Activated CD8-positive, alpha-beta T cell treated with anti-CD3 and anti-CD28 coated beads for 36 hours (primary cell): ENCODE data around the gene RAB40B. TPM values are rescaled to one million over a fixed set of nuclear protein-coding genes. Genes with fewer than 3 reads are reported as not detected.

Source experiments
- ATAC-seq: fragments of 200-7000 bp; cut with Tn5 transposase; one replicate; pipeline ENCODE4 v1.10.0; 2021; ENCODE audit warnings: mild to moderate bottlenecking, moderate library complexity
- CTCF ChIA-PET: fragments of 350-600 bp; sonication (Branson Sonifier 250); formaldehyde crosslinking; loops from one replicate; lab custom pipeline; 2021; ENCODE audit warnings: antibody characterized with exemption; lab: Charles Lee
- POLR2A ChIA-PET: fragments of 350-600 bp; sonication (Branson Sonifier 250); formaldehyde crosslinking; loops from one replicate; lab custom pipeline; 2021; ENCODE audit warnings: antibody characterized with exemption; lab: Charles Lee
- DNase-seq: peaks from one replicate; pipeline ENCODE4 v3.0.0-alpha.2; 2020
- H3K27ac Mint-ChIP-seq: one replicate; pipeline ENCODE4 v1.8.0; 2021; ENCODE audit warnings: mild to moderate bottlenecking, mixed read lengths
- H3K27me3 Mint-ChIP-seq: one replicate; pipeline ENCODE4 v1.8.0; 2021; ENCODE audit warnings: mixed read lengths
- H3K36me3 Mint-ChIP-seq: one replicate; pipeline ENCODE4 v1.8.0; 2021; ENCODE audit warnings: low read depth, mixed read lengths
- H3K4me1 Mint-ChIP-seq: one replicate; pipeline ENCODE4 v1.8.0; 2021; ENCODE audit warnings: low read depth, mixed read lengths
- H3K4me3 Mint-ChIP-seq: one replicate; pipeline ENCODE4 v1.8.0; 2021; ENCODE audit warnings: mild to moderate bottlenecking, moderate library complexity, mixed read lengths
- H3K9me3 Mint-ChIP-seq: one replicate; pipeline ENCODE4 v1.8.0; 2021; ENCODE audit warnings: mixed read lengths
- intact Hi-C: fragments of 100-400 bp; cut with micrococcal nuclease; formaldehyde crosslinking; loops from one replicate; pipeline ENCODE4 v1.10.0; 2022
- total RNA-seq, 2 experiments: library from RNA; stranded (reverse); gene quantifications; one replicate each; pipeline ENCODE4 v1.2.3, GENCODE V29; 2021
- TF ChIP-seq, protein P1 (sequence below): fragments of 200-600 bp; IDR thresholded peaks from one replicate; pipeline ENCODE4 v1.8.0; 2022; ENCODE audit warnings: antibody characterized with exemption, mild to moderate bottlenecking

RAB40B gene
- total RNA-seq, 2 experiments from 2014 or later: 1.6 to 3.4 TPM

DNA sequence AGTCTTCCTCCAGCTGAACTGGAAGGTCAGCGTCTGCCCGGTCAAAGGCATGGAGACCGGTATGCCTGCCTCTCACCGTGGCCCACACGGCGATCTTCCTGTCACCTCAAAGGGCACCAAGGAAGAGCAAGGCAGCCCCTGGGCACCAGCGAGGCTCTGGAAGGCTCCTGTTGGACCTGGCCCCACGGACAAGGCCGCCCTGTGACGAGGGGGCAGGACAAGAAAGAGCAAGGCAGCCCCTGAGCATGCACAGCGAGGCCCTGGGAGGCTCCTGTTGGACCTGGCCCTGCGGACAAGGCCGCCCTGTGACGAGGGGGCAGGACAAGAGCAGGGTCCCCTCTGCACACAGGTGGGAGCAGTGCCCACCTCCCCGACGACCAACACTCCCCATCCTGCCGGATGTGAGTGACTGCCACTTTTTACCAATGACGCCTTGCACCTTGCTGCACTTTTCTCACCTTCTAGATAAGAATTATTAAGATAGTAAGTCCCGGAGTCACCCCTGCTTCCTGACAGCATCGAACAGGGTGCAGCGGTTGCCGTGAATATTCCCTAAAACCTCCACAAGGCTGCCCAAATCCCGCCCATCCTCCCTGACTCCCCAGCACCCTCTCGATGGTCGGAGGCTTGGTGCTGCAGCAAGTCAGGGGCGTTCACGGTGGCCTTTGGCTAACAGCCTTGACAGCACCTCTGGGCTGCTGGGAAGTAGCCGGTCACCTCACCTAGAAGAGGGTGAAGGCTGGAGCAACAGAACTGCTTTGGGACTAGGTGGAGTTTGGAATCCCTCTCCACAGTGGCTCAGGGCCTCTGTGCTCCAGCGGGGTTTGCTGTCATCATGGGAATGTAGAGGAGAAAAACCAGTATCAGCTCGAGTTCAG, 44.6 kb downstream of the RAB40B start:
- Mint-ChIP-seq H3K27ac (no peak overlapping the region), H3K4me3 (no peak overlapping the region), H3K4me1 (peaks cover 3% of the 10 kb centered on the region), H3K36me3 (no peaks in the 10 kb centered on the region), H3K27me3 (no peaks in the 10 kb centered on the region), H3K9me3 (no peaks in the 10 kb centered on the region)
- no peak for ATAC-seq
- POLR2A ChIA-PET: no interaction called here
- intact Hi-C loops: no loop called here
- CTCF ChIA-PET: interaction anchor here (1.7 kb wide), 1 partner anchor 15 kb away, joined by 5 read pairs; no protein-coding TSS in a partner anchor
- TF ChIP-seq, protein P1, sequence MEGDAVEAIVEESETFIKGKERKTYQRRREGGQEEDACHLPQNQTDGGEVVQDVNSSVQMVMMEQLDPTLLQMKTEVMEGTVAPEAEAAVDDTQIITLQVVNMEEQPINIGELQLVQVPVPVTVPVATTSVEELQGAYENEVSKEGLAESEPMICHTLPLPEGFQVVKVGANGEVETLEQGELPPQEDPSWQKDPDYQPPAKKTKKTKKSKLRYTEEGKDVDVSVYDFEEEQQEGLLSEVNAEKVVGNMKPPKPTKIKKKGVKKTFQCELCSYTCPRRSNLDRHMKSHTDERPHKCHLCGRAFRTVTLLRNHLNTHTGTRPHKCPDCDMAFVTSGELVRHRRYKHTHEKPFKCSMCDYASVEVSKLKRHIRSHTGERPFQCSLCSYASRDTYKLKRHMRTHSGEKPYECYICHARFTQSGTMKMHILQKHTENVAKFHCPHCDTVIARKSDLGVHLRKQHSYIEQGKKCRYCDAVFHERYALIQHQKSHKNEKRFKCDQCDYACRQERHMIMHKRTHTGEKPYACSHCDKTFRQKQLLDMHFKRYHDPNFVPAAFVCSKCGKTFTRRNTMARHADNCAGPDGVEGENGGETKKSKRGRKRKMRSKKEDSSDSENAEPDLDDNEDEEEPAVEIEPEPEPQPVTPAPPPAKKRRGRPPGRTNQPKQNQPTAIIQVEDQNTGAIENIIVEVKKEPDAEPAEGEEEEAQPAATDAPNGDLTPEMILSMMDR: no peak
- DNase-seq: no peak

GRCh38 chr17:82650723-82651122, 47.8 kb downstream of the RAB40B start:
- ChIA-PET POLR2A (no interaction called here), CTCF (no interaction called here)
- no peaks in the 10 kb centered on the region for H3K27me3 Mint-ChIP-seq
- TF ChIP-seq, protein P1: no peak
- H3K4me3 Mint-ChIP-seq: no peak overlapping the region
- H3K4me1 Mint-ChIP-seq: peaks cover 11% of the 10 kb centered on the region
- H3K36me3 Mint-ChIP-seq: peaks cover 13% of the 10 kb centered on the region
- no peaks in the 10 kb centered on the region for H3K9me3 Mint-ChIP-seq
- ATAC-seq (no peak), DNase-seq (no peak)
- intact Hi-C loops: no loop called here
- peak overlapping the region; percentile 34 for H3K27ac Mint-ChIP-seq

DNA sequence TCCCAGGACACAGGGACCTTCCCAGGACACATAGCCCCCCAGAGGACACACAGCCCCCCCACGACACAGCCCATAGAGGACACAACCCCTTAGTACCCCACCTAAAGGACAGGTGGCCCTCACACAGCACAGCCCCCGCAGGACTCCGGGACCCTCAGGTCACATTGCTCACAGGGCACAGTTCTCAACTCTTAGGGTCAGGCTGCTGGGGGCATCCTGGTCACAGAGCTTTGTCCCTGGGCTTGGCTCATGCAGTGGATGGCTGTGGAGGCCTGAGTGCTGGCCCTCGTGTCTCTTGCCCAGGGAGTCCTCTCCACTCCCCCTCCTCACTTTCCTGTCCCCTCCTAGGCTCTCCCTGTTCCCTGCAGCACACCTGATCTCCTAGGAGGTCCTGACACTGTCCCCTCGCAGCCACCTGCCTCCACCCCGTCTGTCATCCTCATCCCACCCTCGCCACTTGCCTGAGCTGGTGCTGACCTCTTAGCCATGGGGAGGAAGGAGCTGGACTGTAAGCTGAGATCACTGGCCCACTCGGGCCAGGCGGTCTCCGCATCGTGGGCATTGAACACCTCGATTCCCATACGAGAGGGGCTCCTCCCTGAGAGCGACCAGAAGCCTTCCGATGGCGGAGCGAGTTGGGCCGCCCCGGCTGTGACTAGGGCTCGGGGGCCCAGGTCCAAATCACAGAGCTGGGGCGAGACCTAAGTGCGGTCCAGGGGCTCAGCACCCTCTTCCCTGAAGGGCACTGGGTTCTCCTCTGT, 48.8 kb downstream of the RAB40B start:
- POLR2A ChIA-PET: no interaction called here
- H3K4me1 Mint-ChIP-seq: peaks cover 17% of the 10 kb centered on the region
- DNase-seq: no peak
- no peaks in the 10 kb centered on the region for H3K9me3 Mint-ChIP-seq
- TF ChIP-seq, protein P1: no peak
- peak overlapping the region; percentile 40 for H3K4me3 Mint-ChIP-seq
- CTCF ChIA-PET: no interaction called here
- peak overlapping the region; percentile 46 for H3K27ac Mint-ChIP-seq
- H3K27me3 Mint-ChIP-seq: no peaks in the 10 kb centered on the region
- H3K36me3 Mint-ChIP-seq: peaks cover 19% of the 10 kb centered on the region
- intact Hi-C loops: no loop called here
- no peak for ATAC-seq

- TF ChIP-seq, protein P1: no peak
- H3K4me1 Mint-ChIP-seq: peaks cover 23% of the 10 kb centered on the region
Observed at GRCh38 chr17:82648742-82649331, 49.7 kb downstream of the RAB40B start.

More at GRCh38 chr17:82648742-82649331, 49.7 kb downstream of the RAB40B start:
- ChIA-PET CTCF (no interaction called here), POLR2A (no interaction called here)
- DNase-seq (peak; percentile 56), ATAC-seq (peak; percentile 28)
- intact Hi-C loops: no loop called here
- Mint-ChIP-seq H3K36me3 (peaks cover 27% of the 10 kb centered on the region), H3K27ac (no peak overlapping the region), H3K4me3 (peak overlapping the region; percentile 62), H3K27me3 (no peaks in the 10 kb centered on the region), H3K9me3 (no peaks in the 10 kb centered on the region)
